Measurements from ENCODE around the gene MAP1LC3B. TPM values are rescaled to one million over a fixed set of nuclear protein-coding genes. Genes with fewer than 3 reads are reported as not detected.

MAP1LC3B gene
- total RNA-seq, 1 donor from 2014 or later = 64.5 TPM

DNA sequence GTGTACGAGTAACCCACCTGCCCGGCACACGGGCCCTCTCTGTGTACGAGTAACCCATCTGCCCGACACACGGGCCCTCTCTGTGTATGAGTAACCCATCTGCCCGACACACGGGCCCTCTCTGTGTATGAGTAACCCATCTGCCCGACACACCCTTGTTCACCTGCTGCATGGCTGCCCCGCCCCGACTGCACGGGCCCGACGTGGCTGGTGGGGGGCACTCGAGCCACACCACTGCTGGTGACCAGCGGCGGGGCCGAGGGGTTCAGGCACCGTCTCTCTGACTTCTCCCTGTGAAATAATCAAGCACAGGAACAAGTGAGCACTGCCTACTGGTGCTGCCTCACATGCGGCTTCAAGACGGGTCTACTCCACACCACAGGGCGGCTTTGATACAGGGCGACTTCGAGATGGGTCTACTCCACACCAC lies 22.1 kb downstream of the MAP1LC3B start:
- no peaks in the 10 kb centered on the region for H3K9me3 ChIP-seq
- no peak overlapping the region for H3K4me3 ChIP-seq
- H3K27me3 ChIP-seq (ENCODE audit: low read depth) = no peaks in the 10 kb centered on the region
- intact Hi-C loops (cut with DNase I) = no loop called here
- ATAC-seq = no peak
- H3K27ac ChIP-seq = no peak overlapping the region
- TF ChIP-seq, protein P1, sequence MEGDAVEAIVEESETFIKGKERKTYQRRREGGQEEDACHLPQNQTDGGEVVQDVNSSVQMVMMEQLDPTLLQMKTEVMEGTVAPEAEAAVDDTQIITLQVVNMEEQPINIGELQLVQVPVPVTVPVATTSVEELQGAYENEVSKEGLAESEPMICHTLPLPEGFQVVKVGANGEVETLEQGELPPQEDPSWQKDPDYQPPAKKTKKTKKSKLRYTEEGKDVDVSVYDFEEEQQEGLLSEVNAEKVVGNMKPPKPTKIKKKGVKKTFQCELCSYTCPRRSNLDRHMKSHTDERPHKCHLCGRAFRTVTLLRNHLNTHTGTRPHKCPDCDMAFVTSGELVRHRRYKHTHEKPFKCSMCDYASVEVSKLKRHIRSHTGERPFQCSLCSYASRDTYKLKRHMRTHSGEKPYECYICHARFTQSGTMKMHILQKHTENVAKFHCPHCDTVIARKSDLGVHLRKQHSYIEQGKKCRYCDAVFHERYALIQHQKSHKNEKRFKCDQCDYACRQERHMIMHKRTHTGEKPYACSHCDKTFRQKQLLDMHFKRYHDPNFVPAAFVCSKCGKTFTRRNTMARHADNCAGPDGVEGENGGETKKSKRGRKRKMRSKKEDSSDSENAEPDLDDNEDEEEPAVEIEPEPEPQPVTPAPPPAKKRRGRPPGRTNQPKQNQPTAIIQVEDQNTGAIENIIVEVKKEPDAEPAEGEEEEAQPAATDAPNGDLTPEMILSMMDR (IDR thresholded peaks at IDR 0.05) = no peak
- no peak for DNase-seq
- H3K4me1 ChIP-seq = no peaks in the 10 kb centered on the region
- H3K36me3 ChIP-seq = peaks cover 99% of the 10 kb centered on the region

DNA sequence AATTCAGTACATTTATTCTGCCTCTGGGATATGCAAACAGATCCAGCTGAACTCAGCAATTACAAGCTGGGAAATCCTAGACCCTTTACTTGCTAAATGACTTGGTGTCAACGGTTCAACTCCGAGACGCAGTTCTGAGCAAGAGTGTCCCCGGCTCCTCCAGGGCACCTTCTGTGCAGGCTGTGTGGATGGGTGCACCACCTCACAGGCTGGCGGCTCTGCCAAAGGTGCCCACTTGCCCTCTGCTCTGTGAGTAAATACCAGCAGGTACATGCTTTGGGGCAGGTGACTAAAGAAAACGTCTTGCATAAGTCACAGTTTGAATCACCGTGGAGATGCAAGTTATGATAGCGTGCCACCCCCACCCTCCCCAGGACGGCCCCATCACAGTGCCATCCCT lies 23.3 kb downstream of the MAP1LC3B start:
- Histone ChIP-seq H3K36me3 (peaks cover 99% of the 10 kb centered on the region), H3K27me3 (ENCODE audit: low read depth) (no peaks in the 10 kb centered on the region), H3K27ac (no peak overlapping the region), H3K9me3 (no peaks in the 10 kb centered on the region), H3K4me3 (no peak overlapping the region), H3K4me1 (no peaks in the 10 kb centered on the region)
- TF ChIP-seq, protein P1 (IDR thresholded peaks at IDR 0.05) = no peak
- no peak for DNase-seq
- no peak for ATAC-seq
- intact Hi-C loops (cut with DNase I) = no loop called here

DNA sequence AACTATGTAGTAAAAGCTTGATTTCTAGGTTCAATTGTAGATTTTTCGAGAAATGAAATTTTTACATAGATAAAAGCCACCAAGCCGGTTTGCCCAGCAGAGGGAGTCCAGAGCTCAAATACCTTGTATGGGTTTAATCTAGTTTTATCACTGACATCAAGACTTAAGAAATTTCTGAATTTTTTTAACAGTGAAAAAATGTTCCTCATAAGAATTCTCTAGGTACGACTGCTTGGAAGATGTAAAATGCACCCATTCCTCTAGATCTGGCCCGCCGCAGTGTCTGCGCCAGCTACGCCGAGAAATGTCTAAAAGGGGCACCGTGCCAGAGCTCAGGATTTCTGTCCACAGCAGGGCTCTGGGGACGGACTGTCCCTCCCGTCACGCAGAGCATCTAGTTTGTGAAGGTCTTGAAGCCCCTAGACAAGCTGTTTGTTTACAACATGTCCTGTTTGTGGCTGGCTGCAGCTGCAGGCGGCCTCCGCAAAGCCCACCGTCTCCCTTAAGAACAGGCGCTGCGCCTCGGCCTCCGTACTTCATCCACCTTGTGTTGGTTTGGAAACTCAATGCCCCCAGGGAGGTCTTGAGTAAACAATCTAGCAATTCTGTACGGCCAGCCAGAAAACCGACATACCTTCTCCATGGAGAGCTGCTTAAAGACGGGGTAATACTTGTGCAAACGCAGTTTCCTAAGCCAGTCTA lies 24.8 kb downstream of the MAP1LC3B start:
- H3K4me3 ChIP-seq = no peak overlapping the region
- ATAC-seq (no peak), DNase-seq (no peak)
- intact Hi-C loops (cut with DNase I) = no loop called here
- H3K4me1 ChIP-seq = no peaks in the 10 kb centered on the region
- no peaks in the 10 kb centered on the region for H3K27me3 ChIP-seq (ENCODE audit: low read depth)
- TF ChIP-seq, protein P1 (IDR thresholded peaks at IDR 0.05) = peak; percentile 62
- no peak overlapping the region for H3K27ac ChIP-seq
- peaks cover 98% of the 10 kb centered on the region for H3K36me3 ChIP-seq
- no peaks in the 10 kb centered on the region for H3K9me3 ChIP-seq

- peaks cover 98% of the 10 kb centered on the region for H3K36me3 ChIP-seq
- no peak overlapping the region for H3K4me3 ChIP-seq
- TF ChIP-seq, protein P1 (IDR thresholded peaks at IDR 0.05) = no peak
- H3K4me1 ChIP-seq = no peaks in the 10 kb centered on the region
- DNase-seq (no peak), ATAC-seq (peak; percentile 12 to 27)
- no peaks in the 10 kb centered on the region for H3K27me3 ChIP-seq (ENCODE audit: low read depth)
- no peaks in the 10 kb centered on the region for H3K9me3 ChIP-seq
- intact Hi-C loops (cut with DNase I) = no loop called here
- no peak overlapping the region for H3K27ac ChIP-seq
Measured at GRCh38 chr16:87417528-87417910, 25.4 kb downstream of the MAP1LC3B start.

GRCh38 chr16:87418216-87418615 lies 26.1 kb downstream of the MAP1LC3B start:
- intact Hi-C loops (cut with DNase I) = no loop called here
- Histone ChIP-seq H3K36me3 (peaks cover 98% of the 10 kb centered on the region), H3K27me3 (ENCODE audit: low read depth) (no peaks in the 10 kb centered on the region), H3K27ac (no peak overlapping the region), H3K4me3 (no peak overlapping the region), H3K9me3 (no peaks in the 10 kb centered on the region), H3K4me1 (no peaks in the 10 kb centered on the region)
- TF ChIP-seq, protein P1 (IDR thresholded peaks at IDR 0.05) = no peak
- ATAC-seq (no peak), DNase-seq (no peak)

Data from lower lobe of right lung (tissue), 2 donors.